Osteoblast (primary cell): Measurements from ENCODE around the gene EXOC4. TPM values are rescaled to one million over a fixed set of nuclear protein-coding genes. Genes with fewer than 3 reads are reported as not detected.

Source experiments
- DNase-seq: peaks from one replicate; pipeline ENCODE4 v3.0.0; 2011; ENCODE audit warnings: low spot score, mixed read lengths; ENCODE audit not compliant: insufficient read length; ENCODE audit errors: missing footprints
- H2AFZ ChIP-seq: 2 replicates; pipeline ENCODE4 v1.6.0; 2011; ENCODE audit warnings: mild to moderate bottlenecking, low read length
- H3K27ac ChIP-seq: 2 replicates; pipeline ENCODE4 v1.5.1; 2011; ENCODE audit warnings: mild to moderate bottlenecking, low read depth, low read length, moderate library complexity
- H3K27me3 ChIP-seq: 2 replicates; pipeline ENCODE4 v1.6.0; 2012; ENCODE audit warnings: mild to moderate bottlenecking, control low read depth, inconsistent platforms, low read length, moderate library complexity; ENCODE audit not compliant: insufficient read depth
- H3K36me3 ChIP-seq: 2 replicates; pipeline ENCODE4 v1.5.1; 2011; ENCODE audit warnings: mild to moderate bottlenecking, low read length, control low read depth, moderate library complexity; ENCODE audit not compliant: insufficient read depth
- H3K4me1 ChIP-seq: 2 replicates; pipeline ENCODE4 v1.5.1; 2011; ENCODE audit warnings: mild to moderate bottlenecking, low read length, control low read depth, moderate library complexity; ENCODE audit not compliant: insufficient read depth
- H3K4me2 ChIP-seq: 2 replicates; pipeline ENCODE4 v1.6.0; 2011; ENCODE audit warnings: mild to moderate bottlenecking, low read length; ENCODE audit not compliant: insufficient read depth
- H3K4me3 ChIP-seq: fragments of 200-600 bp; sonication (generic); 3 replicates; pipeline ENCODE4 v1.5.1; 2012; ENCODE audit warnings: mild to moderate bottlenecking, low read length, inconsistent platforms; ENCODE audit not compliant: insufficient read depth
- H3K79me2 ChIP-seq: 2 replicates; pipeline ENCODE4 v1.6.0; 2012; ENCODE audit warnings: mild to moderate bottlenecking, low read length, control low read depth, inconsistent platforms; ENCODE audit not compliant: insufficient read depth
- H3K9me3 ChIP-seq: 2 replicates; pipeline ENCODE4 v1.5.1; 2011; ENCODE audit warnings: low read depth, low read length, control low read depth
- H4K20me1 ChIP-seq: 2 replicates; pipeline ENCODE4 v1.6.0; 2012; ENCODE audit warnings: mild to moderate bottlenecking, low read length, control low read depth; ENCODE audit not compliant: insufficient read depth
- CTCF ChIP-seq: IDR thresholded peaks from 2 replicates; pipeline ENCODE4 v1.5.1; 2011; ENCODE audit warnings: mild to moderate bottlenecking, low read depth, low read length, moderate library complexity; ENCODE audit errors: extremely low read depth
- total RNA-seq: library from RNA; depleted of rRNA; stranded (reverse); fragments of >200 nt; gene quantifications from 2 replicates; pipeline ENCODE4 v1.2.3, GENCODE V29; 2012

EXOC4 gene
- total RNA-seq, 1 donor: 134 TPM

GRCh38 chr7:133761443-133761842 lies 508.6 kb downstream of the EXOC4 start:
- H3K27me3 ChIP-seq: no peaks in the 10 kb centered on the region
- no peak for TF ChIP-seq CTCF
- no peak overlapping the region for H3K27ac ChIP-seq
- DNase-seq: no peak
- H3K4me1 ChIP-seq: no peaks in the 10 kb centered on the region
- H3K9me3 ChIP-seq: no peaks in the 10 kb centered on the region
- no peaks in the 10 kb centered on the region for H3K36me3 ChIP-seq
- no peaks in the 10 kb centered on the region for H4K20me1 ChIP-seq
- no peaks in the 10 kb centered on the region for H3K79me2 ChIP-seq
- H3K4me3 ChIP-seq: no peak overlapping the region
- H3K4me2 ChIP-seq: no peak overlapping the region
- H2AFZ ChIP-seq: no peak overlapping the region

GRCh38 chr7:133763076-133763640 lies 510.3 kb downstream of the EXOC4 start:
- no peak for TF ChIP-seq CTCF
- no peaks in the 10 kb centered on the region for H3K4me1 ChIP-seq
- DNase-seq: no peak
- no peaks in the 10 kb centered on the region for H3K9me3 ChIP-seq
- no peak overlapping the region for H3K4me2 ChIP-seq
- H3K79me2 ChIP-seq: no peaks in the 10 kb centered on the region
- no peak overlapping the region for H2AFZ ChIP-seq
- H4K20me1 ChIP-seq: no peaks in the 10 kb centered on the region
- no peak overlapping the region for H3K27ac ChIP-seq
- H3K36me3 ChIP-seq: no peaks in the 10 kb centered on the region
- H3K27me3 ChIP-seq: no peaks in the 10 kb centered on the region
- H3K4me3 ChIP-seq: no peak overlapping the region

GRCh38 chr7:133769668-133770067 lies 516.8 kb downstream of the EXOC4 start:
- no peak overlapping the region for H3K4me3 ChIP-seq
- no peaks in the 10 kb centered on the region for H3K27me3 ChIP-seq
- H3K9me3 ChIP-seq: no peaks in the 10 kb centered on the region
- H2AFZ ChIP-seq: no peak overlapping the region
- H3K27ac ChIP-seq: no peak overlapping the region
- no peaks in the 10 kb centered on the region for H3K4me1 ChIP-seq
- no peak for DNase-seq
- no peaks in the 10 kb centered on the region for H4K20me1 ChIP-seq
- TF ChIP-seq CTCF: no peak
- no peaks in the 10 kb centered on the region for H3K79me2 ChIP-seq
- H3K36me3 ChIP-seq: no peaks in the 10 kb centered on the region
- H3K4me2 ChIP-seq: no peak overlapping the region

GRCh38 chr7:133770863-133771492 lies 518.1 kb downstream of the EXOC4 start:
- Histone ChIP-seq H3K4me2 (no peak overlapping the region), H3K36me3 (no peaks in the 10 kb centered on the region), H3K4me3 (no peak overlapping the region), H3K27me3 (no peaks in the 10 kb centered on the region), H4K20me1 (no peaks in the 10 kb centered on the region), H3K9me3 (no peaks in the 10 kb centered on the region), H3K27ac (no peak overlapping the region), H3K4me1 (no peaks in the 10 kb centered on the region), H3K79me2 (no peaks in the 10 kb centered on the region), H2AFZ (no peak overlapping the region)
- TF ChIP-seq CTCF: no peak
- no peak for DNase-seq
